Vagina (tissue), 2 donors: ENCODE results near the gene PREB.

Experiments used
- CTCF ChIP-seq, 3 experiments: fragments of 450-650 bp in 2 of 3; fragments of 200-600 bp in 1 of 3; sonication (generic) in 1 of 3; IDR thresholded peaks; one replicate each; pipeline ENCODE4 v1.5.1; 2017 to 2019; ENCODE audit warnings: antibody characterized with exemption in 3 of 3, mild to moderate bottlenecking in 2 of 3, moderate library complexity in 2 of 3
- POLR2A ChIP-seq, 2 donors: fragments of 450-650 bp; IDR thresholded peaks; one replicate each; pipeline ENCODE4 v1.6.1; 2017; ENCODE audit warnings: antibody characterized with exemption in 2 of 2, mild to moderate bottlenecking in 2 of 2, moderate library complexity in 2 of 2
- POLR2AphosphoS5 ChIP-seq, 2 donors: sonication (generic); formaldehyde crosslinking; IDR thresholded peaks; one replicate each; pipeline ENCODE4 v1.9.0; 2017; ENCODE audit warnings: antibody characterized with exemption in 2 of 2, mild to moderate bottlenecking in 2 of 2, low read depth in 1 of 2; ENCODE audit not compliant: insufficient read depth in 1 of 2

GRCh38 chr2:27182346-27182745 is 47.9 kb upstream of the PREB start:
- no peak for TF ChIP-seq CTCF (IDR thresholded peaks at IDR 0.05)
- TF ChIP-seq POLR2A (IDR thresholded peaks at IDR 0.05): no peak
- TF ChIP-seq POLR2AphosphoS5 (IDR thresholded peaks at IDR 0.05; ENCODE audit: insufficient read depth in 1 of 2, low read depth in 1 of 2): no peak
